NCI-H69 (cell line): ENCODE results near the gene PPIF.

Experiments
- DNase-seq: peaks from one replicate; lab custom pipeline; 2025; lab: John Stamatoyannopoulos, UW

PPIF gene

GRCh38 chr10:79375321-79376077 is 28.2 kb downstream of the PPIF start:
- DNase-seq, result peak; percentile 16

- no peak for DNase-seq
Measured at GRCh38 chr10:79376078-79376628, 28.9 kb downstream of the PPIF start.

GRCh38 chr10:79376751-79377556 is 29.7 kb downstream of the PPIF start:
- no peak for DNase-seq

GRCh38 chr10:79377557-79378382 is 30.5 kb downstream of the PPIF start:
- no peak for DNase-seq

GRCh38 chr10:79378383-79378646 is 31.0 kb downstream of the PPIF start:
- DNase-seq, result no peak

GRCh38 chr10:79378647-79379511 is 31.6 kb downstream of the PPIF start:
- no peak for DNase-seq

GRCh38 chr10:79379512-79380124 is 32.3 kb downstream of the PPIF start:
- no peak for DNase-seq

- DNase-seq, result peak; percentile 11
Measured at GRCh38 chr10:79380125-79380945, 33.1 kb downstream of the PPIF start.

- no peak for DNase-seq
Measured at GRCh38 chr10:79380946-79381721, 33.9 kb downstream of the PPIF start.

- DNase-seq, result peak; percentile 62
Measured at GRCh38 chr10:79381804-79382221, 34.5 kb downstream of the PPIF start.

- no peak for DNase-seq
Measured at GRCh38 chr10:79382491-79382941, 35.2 kb downstream of the PPIF start.

- no peak for DNase-seq
Measured at GRCh38 chr10:79383974-79384606, 36.8 kb downstream of the PPIF start.

GRCh38 chr10:79384773-79385391 is 37.6 kb downstream of the PPIF start:
- no peak for DNase-seq

GRCh38 chr10:79385392-79385795 is 38.1 kb downstream of the PPIF start:
- no peak for DNase-seq

GRCh38 chr10:79385804-79386531 is 38.7 kb downstream of the PPIF start:
- no peak for DNase-seq

GRCh38 chr10:79386637-79387465 is 39.6 kb downstream of the PPIF start:
- DNase-seq, result no peak
